Right renal pelvis (tissue), 4 donors: ENCODE data around the gene CLDN6. TPM values are rescaled to one million over a fixed set of nuclear protein-coding genes. Genes with fewer than 3 reads are reported as not detected.

Source experiments
- DNase-seq, 4 donors: peaks; one replicate each; pipeline ENCODE4 v3.0.0-alpha.2; 2013; ENCODE audit warnings: low read depth in 4 of 4, low spot score in 3 of 4, missing footprints in 1 of 4
- polyA plus RNA-seq, 4 donors: library from polyadenylated mRNA; unstranded; fragments of 120-200 nt; gene quantifications; one replicate each; pipeline ENCODE4 v1.2.1, GENCODE V29; 2013; ENCODE audit not compliant: insufficient read length in 4 of 4

The CLDN6 gene
- polyA plus RNA-seq, 4 donors: 32.9 to 44.1 (median 36.4) TPM

- DNase-seq: no peak
These were observed 2.0 kb downstream of the CLDN6 start for GRCh38 chr16:3015865-3016521.

GRCh38 chr16:3014971-3015370 is 3.0 kb downstream of the CLDN6 start:
- no peak for DNase-seq

GRCh38 chr16:3013998-3014690 is 3.8 kb downstream of the CLDN6 start:
- no peak for DNase-seq

- no peak for DNase-seq
These were observed 4.5 kb downstream of the CLDN6 start for GRCh38 chr16:3013491-3013951.

- no peak for DNase-seq
These were observed 5.1 kb downstream of the CLDN6 start, which contains the start of gene CLDN9 for GRCh38 chr16:3012828-3013420. TSS of gene CLDN9 (plus strand) at chr16:3012923. CDS start at chr16:3013363, 440 bp downstream.

- no peak for DNase-seq
These were observed 5.7 kb downstream of the CLDN6 start for GRCh38 chr16:3012246-3012645.

- no peak for DNase-seq
These were observed 7.5 kb downstream of the CLDN6 start for GRCh38 chr16:3010510-3010909.

GRCh38 chr16:3009568-3010390 is 8.2 kb downstream of the CLDN6 start:
- DNase-seq: peak in 1 of 4 donors; percentile 74

- DNase-seq: no peak
These were observed 9.3 kb downstream of the CLDN6 start for GRCh38 chr16:3008690-3009037.

- no peak for DNase-seq
These were observed 9.9 kb downstream of the CLDN6 start for GRCh38 chr16:3007957-3008689.

GRCh38 chr16:3007059-3007956 is 10.7 kb downstream of the CLDN6 start:
- DNase-seq: no peak

- no peak for DNase-seq
These were observed 13.2 kb downstream of the CLDN6 start for GRCh38 chr16:3004781-3005284.

GRCh38 chr16:3004319-3004718 is 13.7 kb downstream of the CLDN6 start:
- DNase-seq: no peak

GRCh38 chr16:3003582-3004270 is 14.3 kb downstream of the CLDN6 start:
- peak; percentile 90 to 94 (median 94) for DNase-seq

GRCh38 chr16:3001316-3001715 is 16.7 kb downstream of the CLDN6 start:
- DNase-seq: no peak

GRCh38 chr16:3000540-3000939 is 17.4 kb downstream of the CLDN6 start:
- DNase-seq: no peak

GRCh38 chr16:2999929-3000328 is 18.1 kb downstream of the CLDN6 start:
- no peak for DNase-seq

GRCh38 chr16:2996298-2996697 is 21.7 kb downstream of the CLDN6 start:
- DNase-seq: no peak
